HG02981 (cell line): Measurements from ENCODE around the gene VPS41.

Source experiments
- ATAC-seq: cut with Tn5 transposase; IDR thresholded peaks from one replicate; pipeline ENCODE4 v1.9.1; 2021; ENCODE audit warnings: mild to moderate bottlenecking, moderate library complexity; ENCODE audit not compliant: unreplicated experiment

VPS41 gene

GRCh38 chr7:38744746-38745145 lies 164.2 kb downstream of the VPS41 start:
- no peak for ATAC-seq

DNA sequence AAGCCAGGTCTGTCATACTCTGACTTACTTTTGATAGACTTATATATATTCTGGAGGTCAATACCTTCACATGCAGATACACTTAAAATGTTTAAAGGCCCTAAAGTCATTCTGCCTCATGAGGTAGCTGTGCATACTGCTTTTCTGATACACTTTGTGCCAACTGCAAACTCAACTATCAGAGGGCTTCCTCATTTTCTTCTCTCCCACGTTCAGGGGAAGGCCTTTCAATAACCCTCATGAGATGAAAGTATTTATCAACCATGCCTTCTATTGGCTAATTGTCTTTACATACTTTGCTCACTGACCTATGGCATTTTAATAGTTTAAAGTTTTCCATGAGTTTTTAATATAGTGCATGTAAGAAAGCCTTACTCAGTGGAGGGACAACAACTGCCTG lies 165.1 kb downstream of the VPS41 start:
- ATAC-seq, result no peak

- no peak for ATAC-seq
Measured at GRCh38 chr7:38740041-38740440, 168.9 kb downstream of the VPS41 start.

- no peak for ATAC-seq
Measured at GRCh38 chr7:38736138-38736537, 172.9 kb downstream of the VPS41 start.

DNA sequence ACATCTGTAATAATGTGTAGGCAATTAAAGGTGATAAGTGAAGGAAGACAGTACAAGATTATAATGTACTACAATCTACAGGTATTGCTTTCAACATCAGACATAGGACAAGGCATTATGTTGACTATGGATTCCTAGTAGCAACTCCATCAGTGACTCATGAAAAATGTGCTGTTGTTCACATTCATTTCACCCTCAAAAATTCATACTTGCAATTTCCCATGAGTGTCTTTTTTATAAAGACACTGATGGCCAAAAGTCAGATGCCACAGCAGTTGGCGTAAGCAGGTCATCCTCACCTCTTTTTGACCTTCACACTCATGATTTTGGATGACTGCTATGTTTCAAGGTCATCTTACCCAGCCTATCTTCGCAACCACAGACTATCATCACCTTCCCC lies 177.8 kb downstream of the VPS41 start:
- ATAC-seq, result no peak

- no peak for ATAC-seq
Measured at GRCh38 chr7:38728145-38728544, 180.8 kb downstream of the VPS41 start.

DNA sequence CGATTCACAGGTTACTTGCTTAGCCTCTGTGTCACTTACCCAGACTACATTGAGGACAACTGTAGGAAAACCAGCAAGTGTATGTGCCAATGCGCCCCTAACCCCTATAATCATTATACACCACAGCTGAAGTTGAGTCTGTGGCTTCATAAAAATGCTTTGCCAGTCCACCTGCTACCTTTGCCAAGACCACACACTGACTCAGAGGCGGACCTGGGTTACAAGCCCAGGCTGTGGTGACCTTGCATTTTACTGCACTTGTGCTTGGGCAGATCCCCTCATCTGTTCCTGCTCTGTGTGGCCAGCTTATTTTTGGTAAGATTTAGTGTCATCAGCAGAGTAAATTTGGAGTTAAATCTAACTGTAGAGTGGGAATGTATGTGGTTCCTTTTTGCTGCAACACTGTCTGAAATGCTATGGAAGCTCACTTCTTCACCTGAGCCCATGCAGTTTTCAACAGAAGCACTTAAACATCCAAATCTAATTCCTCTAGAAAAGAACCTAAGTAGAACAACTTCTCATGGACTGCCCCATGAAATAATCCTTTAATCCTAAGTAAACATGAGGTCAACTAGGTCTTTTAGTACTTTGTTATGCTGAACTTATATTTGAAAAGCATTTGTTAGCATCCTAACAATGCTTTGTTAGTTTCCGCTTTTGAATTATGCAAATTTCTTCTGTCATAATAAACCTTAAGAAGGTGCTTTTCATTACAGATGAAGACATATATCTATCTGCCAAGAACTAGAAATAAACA lies 181.6 kb downstream of the VPS41 start:
- ATAC-seq, result no peak

GRCh38 chr7:38723327-38723726 lies 185.7 kb downstream of the VPS41 start:
- ATAC-seq, result no peak

DNA sequence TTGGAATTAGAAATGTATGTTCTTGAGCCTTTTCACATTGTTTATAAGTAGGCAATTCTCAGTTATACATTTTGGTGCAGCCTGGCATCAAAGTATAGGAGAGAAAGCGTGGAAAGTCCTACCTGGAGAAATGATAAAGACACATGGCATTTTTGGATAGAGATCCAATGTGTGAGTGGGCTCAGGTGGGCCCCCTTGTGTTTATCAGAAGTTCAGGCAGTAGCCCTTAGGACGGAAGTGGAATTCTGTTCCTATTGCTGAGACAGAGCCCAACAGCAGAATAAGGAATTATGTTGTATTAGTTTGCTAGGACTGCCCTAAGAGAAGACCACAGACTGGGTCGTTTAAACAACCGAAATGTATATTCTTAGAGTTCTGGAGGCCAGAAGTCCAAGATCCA lies 192.6 kb downstream of the VPS41 start:
- no peak for ATAC-seq

DNA sequence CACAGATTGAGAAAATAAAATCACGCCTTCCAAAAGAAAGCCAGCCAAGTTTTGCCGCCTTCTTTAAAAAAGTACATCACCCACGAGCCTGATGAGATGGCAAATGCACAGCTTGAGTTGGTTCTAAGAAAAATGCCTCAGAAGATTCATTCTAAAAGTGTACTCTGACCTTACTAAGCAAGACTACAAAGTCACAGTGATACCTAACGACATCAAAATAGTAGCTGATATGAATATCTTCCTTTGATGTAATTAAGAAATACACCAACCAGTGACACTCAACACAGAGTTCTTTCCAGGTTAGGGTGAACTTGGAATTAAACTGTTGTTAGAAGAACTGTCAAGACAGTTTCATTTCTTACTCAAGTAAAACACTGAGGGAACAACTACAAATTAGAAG lies 199.9 kb downstream of the VPS41 start:
- ATAC-seq, result no peak

GRCh38 chr7:38704751-38705150 lies 204.2 kb downstream of the VPS41 start:
- no peak for ATAC-seq

- ATAC-seq, result no peak
Measured at GRCh38 chr7:38704041-38704547, 204.9 kb downstream of the VPS41 start.

- ATAC-seq, result no peak
Measured at GRCh38 chr7:38703093-38703492, 205.9 kb downstream of the VPS41 start.

GRCh38 chr7:38702002-38702535 lies 206.9 kb downstream of the VPS41 start:
- ATAC-seq, result no peak

GRCh38 chr7:38700116-38700515 lies 208.9 kb downstream of the VPS41 start:
- ATAC-seq, result no peak

DNA sequence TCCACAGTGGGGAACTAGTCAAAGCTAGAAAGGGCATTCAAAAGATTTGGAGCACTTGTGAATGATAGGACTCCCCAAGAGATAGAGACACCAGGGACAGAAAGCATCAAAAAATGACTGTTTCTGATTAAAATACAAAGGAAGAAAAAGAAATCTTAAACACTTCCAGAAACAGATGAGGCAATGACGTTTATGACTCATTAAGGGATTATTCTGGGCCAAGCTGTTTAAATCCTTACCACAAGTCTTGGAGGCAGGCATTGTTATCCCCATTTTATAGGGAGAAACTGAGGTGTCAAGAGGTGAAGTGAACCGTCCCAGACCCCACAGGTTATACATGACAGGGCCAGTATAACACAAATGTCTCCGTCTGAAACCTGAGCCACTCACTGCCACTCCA lies 209.5 kb downstream of the VPS41 start:
- no peak for ATAC-seq

GRCh38 chr7:38694326-38694725 lies 214.7 kb downstream of the VPS41 start:
- no peak for ATAC-seq

DNA sequence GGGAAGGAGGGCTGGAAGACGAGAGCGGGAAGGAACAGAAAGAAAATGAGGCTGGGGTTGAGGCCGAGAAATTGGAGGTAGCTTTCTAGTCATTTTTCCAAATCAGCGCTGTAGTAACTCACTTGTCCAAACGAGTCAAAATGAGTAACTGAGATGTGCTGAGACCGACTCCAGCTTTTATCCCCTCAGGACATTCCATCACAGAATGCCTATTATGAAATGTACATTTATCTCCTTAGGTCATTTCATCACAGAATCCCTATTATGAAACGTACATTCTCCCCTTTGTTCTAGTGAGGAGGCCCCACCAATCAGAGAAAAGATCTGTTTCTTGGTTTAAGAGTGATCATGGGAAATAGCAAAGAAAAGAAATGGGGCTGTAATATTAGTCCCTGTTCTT lies 222.1 kb downstream of the VPS41 start:
- ATAC-seq, result no peak

DNA sequence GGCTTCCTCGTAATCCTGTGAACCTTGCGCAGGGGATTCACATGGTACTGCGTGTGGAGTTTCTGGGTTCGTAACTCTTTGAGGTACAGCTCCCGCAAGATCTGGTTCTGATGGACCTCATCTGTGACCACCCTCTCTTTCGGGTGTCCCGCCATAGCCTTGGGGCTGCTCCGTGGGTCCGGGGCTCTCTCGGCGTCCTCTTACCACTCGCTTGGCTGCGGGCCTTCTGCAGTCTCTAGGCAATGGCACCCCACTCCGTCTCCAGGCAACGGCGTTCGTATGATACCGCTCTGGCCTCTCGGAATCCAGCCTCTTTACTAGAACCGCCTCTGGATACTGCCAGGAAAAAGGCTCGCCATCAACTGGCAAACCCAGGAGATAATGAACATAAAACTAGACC lies 223.1 kb downstream of the VPS41 start:
- no peak for ATAC-seq

DNA sequence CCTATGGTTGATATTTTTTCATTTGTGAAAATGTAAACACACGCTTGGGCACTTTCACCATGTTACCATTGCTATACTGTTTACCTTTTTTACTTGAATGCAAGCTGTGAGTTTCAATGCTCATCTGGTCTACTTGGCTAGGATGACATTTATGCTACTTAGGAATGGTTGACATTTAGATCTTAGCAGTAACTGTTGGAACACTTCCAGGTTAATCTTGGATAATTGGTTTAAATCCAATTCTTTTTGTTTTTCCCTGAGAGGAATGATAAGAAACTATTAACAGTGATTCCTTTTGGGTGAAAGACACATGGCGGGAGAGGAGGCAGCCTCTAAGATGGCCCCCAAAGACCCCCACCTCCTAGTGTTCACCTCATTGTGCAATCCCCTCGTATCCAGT lies 226.4 kb downstream of the VPS41 start:
- ATAC-seq, result no peak

DNA sequence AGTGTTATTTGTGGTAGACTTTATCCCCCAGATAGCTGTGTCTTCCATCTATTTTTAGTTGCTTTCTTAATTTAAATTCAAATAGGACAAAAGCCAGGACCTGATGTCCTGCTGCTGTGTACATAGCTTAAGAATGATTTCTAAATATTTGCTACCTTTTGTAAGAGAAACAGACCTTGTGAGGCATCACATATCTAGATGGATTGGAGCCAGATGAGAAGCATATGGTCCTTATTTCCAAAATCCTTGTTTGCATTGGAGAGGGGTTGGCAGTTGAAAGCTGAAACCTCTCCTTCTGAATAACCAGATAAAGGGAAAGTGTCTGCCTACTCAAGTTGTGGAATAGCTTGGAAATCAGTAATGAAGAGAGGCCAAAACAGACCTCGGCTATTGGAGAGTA lies 227.1 kb downstream of the VPS41 start:
- no peak for ATAC-seq

GRCh38 chr7:38679419-38679818 lies 229.6 kb downstream of the VPS41 start:
- no peak for ATAC-seq

GRCh38 chr7:38678698-38679054 lies 230.3 kb downstream of the VPS41 start:
- no peak for ATAC-seq
